Motor neuron (in vitro differentiated cells): ENCODE results near the gene GJA4. TPM values are rescaled to one million over a fixed set of nuclear protein-coding genes. Genes with fewer than 3 reads are reported as not detected.

Experiments
- ATAC-seq, 8 experiments: fragments of 200-7000 bp; cut with Tn5 transposase; replicated peaks in 6 of 8; 2 replicates each; pipeline ENCODE4 v1.8.0; 2021; ENCODE audit warnings: mild to moderate bottlenecking in 8 of 8, moderate library complexity in 8 of 8
- H3K27ac ChIP-seq, 2 donors: fragments of 250-450 bp; sonication (Bioruptor Pico); 2 replicates each; pipeline ENCODE4 v1.9.0; 2021; ENCODE audit warnings: antibody characterized with exemption in 2 of 2, mild to moderate bottlenecking in 2 of 2, moderate library complexity in 1 of 2
- H3K4me1 ChIP-seq, 2 donors: fragments of 250-450 bp; sonication (Bioruptor Pico); replicated peaks in 1 of 2; 2 replicates each; pipeline ENCODE4 v1.6.1; 2021; ENCODE audit warnings: antibody characterized with exemption in 2 of 2, mild to moderate bottlenecking in 2 of 2, moderate library complexity in 1 of 2
- H3K4me3 ChIP-seq, 5 donors: fragments of 250-450 bp; sonication (Bioruptor Pico); 2 replicates each; pipeline ENCODE4 v1.9.0; 2021; ENCODE audit warnings: antibody characterized with exemption in 5 of 5, mild to moderate bottlenecking in 5 of 5, moderate library complexity in 4 of 5
- WGBS, 10 experiments: fragments of 450-650 bp; shearing (Covaris generic); methylation state at CpG; one replicate each; pipeline ENCODE4 v1.0.0; 2022; 5-methylcytosine and 5-hydroxymethylcytosine counted together
- in situ Hi-C, 9 experiments: fragments of 400-800 bp; cut with MboI; loops; one replicate each; pipeline ENCODE4 v1.15.0; 2021; ENCODE audit warnings: low sequenced_read_pairs in 9 of 9, low pct_unique_long_range_greater_than_20kb in 2 of 9; ENCODE audit not compliant: unreplicated experiment in 9 of 9
- total RNA-seq, 8 experiments: library from RNA; unstranded; fragments of 300-600 nt; gene quantifications; 2 replicates each; pipeline versions ENCODE4 v1.2.3 to v1.2.4, GENCODE V29; 2022

GJA4 gene
- total RNA-seq, 8 experiments from 2014 or later = 0.38 to 1.2 (median 0.68) TPM

DNA sequence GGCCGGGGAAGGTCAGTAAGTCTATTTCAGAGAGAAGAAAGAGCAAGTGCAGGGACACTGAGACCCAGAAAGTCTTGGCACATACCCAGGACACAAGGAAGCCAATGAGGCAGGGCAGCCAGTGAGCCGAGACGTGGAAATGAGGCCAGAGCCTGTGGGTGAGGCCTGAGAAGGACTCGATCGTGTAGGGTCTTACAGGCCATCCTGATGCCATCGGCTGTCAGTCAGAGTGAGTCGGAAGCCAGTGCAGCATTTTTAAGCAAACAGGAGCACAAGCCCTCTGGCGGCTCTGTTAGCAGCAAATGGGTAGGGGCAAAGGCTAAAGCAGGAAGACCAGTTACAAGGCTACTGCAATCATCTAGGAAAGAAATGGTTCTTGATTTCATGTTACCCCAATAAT lies 17.8 kb upstream of the GJA4 start:
- ATAC-seq = no peak
- H3K4me3 ChIP-seq = no peak overlapping the region
- 20 to 100% (median 70%) methylated on average over 1 to 8 of the region's 8 CpGs; no CpG with 5 or more reads in 1 of the 10 experiments for WGBS, 10 experiments
- H3K4me1 ChIP-seq = no peaks in the 10 kb centered on the region
- in situ Hi-C loops = no loop called here
- H3K27ac ChIP-seq = no peak overlapping the region

DNA sequence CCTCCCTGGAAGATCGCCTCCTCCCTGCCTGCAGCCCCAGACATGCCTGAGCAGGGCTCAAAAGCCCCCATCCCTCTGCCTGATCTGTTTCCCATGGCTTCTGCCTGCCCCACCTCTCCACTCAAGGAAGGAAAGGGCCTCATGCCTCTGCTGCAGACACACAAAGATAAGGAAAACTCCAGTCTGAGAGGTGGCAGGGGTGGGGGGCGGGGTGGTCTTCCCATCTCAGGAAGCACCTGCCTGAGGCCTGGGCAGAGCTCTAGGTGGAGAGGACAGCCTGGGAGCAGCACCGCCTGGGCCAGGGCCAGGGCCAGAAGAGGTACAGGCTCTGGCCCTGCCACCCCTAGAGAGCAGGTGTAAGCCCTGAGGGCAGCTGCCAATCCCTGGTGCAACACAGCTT lies 15.9 kb upstream of the GJA4 start:
- Histone ChIP-seq H3K4me1 (no peaks in the 10 kb centered on the region), H3K27ac (no peak overlapping the region), H3K4me3 (no peak overlapping the region)
- ATAC-seq = no peak
- 40 to 100% (median 67%) methylated on average over 1 to 2 of the region's 3 CpGs; no CpG with 5 or more reads in 3 of the 10 experiments for WGBS, 10 experiments
- in situ Hi-C loops = no loop called here

DNA sequence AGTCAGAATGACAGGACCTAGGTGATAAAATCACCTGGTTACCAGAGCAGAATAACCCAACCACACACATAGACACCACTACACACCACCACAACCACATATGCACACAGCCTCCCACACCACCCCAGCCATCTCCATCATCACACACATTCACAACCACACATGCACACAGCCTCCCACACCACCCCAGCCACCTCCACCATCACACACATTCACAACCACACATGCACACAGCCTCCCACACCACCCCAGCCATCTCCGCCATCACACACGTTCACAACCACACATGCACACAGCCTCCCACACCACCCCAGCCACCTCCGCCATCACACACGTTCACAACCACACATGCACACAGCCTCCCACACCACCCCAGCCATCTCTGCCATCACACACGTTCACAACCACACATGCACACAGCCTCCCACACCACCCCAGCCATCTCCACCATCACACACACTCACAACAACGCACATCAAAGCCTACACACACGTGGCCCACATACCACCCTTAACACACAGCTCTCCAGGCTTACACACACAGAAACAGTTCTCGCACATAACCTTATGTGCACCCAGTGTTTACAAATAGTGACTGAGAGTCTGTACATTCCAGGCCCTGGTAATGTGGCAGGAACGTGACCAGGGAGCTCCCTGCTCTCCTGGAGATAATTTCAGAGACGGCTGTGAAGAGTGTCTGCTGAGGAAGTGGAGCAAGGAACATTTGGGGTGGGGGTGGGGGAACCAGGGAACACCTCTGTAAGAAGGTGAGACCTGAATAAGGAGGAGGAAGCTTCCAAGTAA lies 15.1 kb upstream of the GJA4 start:
- 33 to 100% (median 65%) methylated on average over 1 to 5 of the region's 10 CpGs; no CpG with 5 or more reads in 3 of the 10 experiments for WGBS, 10 experiments
- Histone ChIP-seq H3K4me3 (no peak overlapping the region), H3K27ac (no peak overlapping the region), H3K4me1 (no peaks in the 10 kb centered on the region)
- in situ Hi-C loops = no loop called here
- no peak for ATAC-seq

DNA sequence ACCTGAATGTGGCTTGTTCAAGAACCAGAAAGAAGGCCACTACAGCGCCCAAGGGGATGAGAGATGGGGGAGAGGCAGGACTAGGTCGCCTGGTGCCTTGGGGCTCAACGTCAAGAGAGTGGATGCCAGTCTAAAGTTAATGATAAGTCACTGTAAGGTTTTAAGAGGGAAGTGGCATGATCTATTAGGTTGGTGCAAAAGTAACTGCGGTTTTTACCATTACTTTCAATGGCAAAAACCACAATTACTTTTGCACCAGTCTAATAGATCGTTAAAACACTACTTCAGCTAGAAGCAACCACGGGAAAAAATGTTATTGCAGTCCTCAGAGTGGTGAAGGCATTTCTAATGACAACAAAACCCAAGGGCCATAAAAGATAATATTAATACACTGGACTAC lies 14.4 kb upstream of the GJA4 start:
- WGBS, 10 experiments = 48 to 100% (median 70%) methylated on average over 2 to 6 of the region's 6 CpGs
- ATAC-seq = no peak
- H3K4me1 ChIP-seq = no peaks in the 10 kb centered on the region
- no peak overlapping the region for H3K27ac ChIP-seq
- in situ Hi-C loops = no loop called here
- no peak overlapping the region for H3K4me3 ChIP-seq

DNA sequence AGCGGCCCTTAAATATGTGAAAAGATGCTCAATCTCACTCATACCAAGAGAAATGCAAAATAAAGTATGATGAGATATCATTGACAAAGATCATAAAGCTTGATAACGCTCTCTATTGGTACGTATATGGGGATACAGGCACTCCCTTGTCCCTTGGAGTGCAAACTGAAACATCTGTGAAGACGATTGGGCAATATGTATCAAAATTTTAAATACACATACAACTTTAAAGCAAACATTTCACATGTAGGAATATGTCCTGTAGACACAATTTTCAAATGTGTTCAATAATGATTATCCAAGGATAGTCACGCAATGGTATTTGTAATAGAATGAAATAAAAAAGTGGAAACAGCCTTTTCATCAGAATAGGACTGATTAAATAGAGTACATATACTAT lies 13.8 kb upstream of the GJA4 start:
- WGBS, 10 experiments = 49 to 82% (median 76%) methylated on average over 2 to 5 of the region's 5 CpGs
- Histone ChIP-seq H3K4me1 (no peaks in the 10 kb centered on the region), H3K4me3 (no peak overlapping the region), H3K27ac (no peak overlapping the region)
- in situ Hi-C loops = no loop called here
- ATAC-seq = no peak

DNA sequence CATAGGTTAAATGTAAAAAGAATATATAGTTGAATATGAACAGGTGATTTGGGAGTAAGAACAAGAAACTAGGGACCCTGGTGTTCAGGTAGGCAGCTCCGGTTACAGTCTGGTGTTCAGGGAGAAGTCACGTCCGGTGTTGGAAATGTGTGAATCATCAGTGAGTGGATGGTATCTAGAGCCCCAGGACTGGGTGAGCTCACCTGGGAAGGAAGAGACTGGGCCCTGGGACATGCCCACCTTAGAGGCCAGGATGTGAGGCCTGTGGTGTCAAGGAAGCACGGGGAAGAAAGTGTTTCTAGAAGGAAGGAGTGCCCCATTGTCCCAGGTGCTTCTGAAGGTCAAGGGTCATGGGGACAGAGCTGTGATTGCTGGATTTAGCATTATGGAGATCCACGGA lies 13.3 kb upstream of the GJA4 start:
- WGBS, 10 experiments = 38 to 100% (median 80%) methylated on average over 1 to 5 of the region's 5 CpGs; no CpG with 5 or more reads in 1 of the 10 experiments
- no peak overlapping the region for H3K4me3 ChIP-seq
- H3K4me1 ChIP-seq = no peaks in the 10 kb centered on the region
- in situ Hi-C loops = no loop called here
- H3K27ac ChIP-seq = no peak overlapping the region
- no peak for ATAC-seq

DNA sequence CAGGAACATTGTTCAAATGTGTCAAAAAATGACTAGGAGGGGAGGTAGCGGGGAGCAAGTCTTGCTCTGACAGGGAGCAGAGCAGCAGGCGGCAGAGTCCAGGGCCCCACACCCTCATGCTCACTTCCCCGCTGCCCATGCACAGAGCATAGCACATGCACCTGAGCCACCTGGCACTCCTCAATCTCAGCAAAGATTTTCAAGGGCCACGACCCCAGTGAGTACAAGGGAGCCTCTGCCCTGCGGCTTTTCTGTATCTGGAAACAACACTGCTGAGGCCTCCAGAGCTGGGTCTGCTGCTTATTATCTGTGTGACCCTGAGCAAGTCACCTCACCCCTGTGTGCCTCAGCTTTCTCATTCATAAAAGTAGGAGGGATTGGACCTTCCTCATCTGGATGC lies 12.8 kb upstream of the GJA4 start:
- in situ Hi-C loops = no loop called here
- WGBS, 10 experiments = 50 to 100% (median 74%) methylated on average over 2 to 5 of the region's 5 CpGs; no CpG with 5 or more reads in 3 of the 10 experiments
- no peak for ATAC-seq
- Histone ChIP-seq H3K4me3 (no peak overlapping the region), H3K4me1 (no peaks in the 10 kb centered on the region), H3K27ac (no peak overlapping the region)

DNA sequence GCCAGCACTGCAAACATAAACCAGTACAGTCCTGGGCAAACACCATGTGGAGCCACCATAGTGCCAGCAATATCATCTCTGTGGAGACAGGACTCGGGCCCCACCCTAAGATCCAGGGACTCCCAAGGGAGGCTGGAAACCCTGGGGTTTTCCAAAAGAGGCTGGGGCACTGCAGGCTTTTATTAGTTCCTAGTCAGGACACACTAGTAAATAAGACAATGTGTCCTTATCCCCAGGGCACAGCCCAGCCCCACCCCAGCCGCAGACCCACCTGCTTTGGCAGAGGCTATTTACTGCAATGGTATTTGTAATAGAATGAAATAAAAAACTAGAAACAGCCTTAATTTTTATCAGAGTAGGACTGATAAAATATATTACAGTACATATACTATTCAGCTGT lies 12.3 kb upstream of the GJA4 start:
- Histone ChIP-seq H3K4me1 (no peaks in the 10 kb centered on the region), H3K4me3 (no peak overlapping the region), H3K27ac (no peak overlapping the region)
- 40 to 100% (median 85%) methylated on average over 1 to 2 of the region's 2 CpGs; no CpG with 5 or more reads in 4 of the 10 experiments for WGBS, 10 experiments
- no peak for ATAC-seq
- in situ Hi-C loops = no loop called here

DNA sequence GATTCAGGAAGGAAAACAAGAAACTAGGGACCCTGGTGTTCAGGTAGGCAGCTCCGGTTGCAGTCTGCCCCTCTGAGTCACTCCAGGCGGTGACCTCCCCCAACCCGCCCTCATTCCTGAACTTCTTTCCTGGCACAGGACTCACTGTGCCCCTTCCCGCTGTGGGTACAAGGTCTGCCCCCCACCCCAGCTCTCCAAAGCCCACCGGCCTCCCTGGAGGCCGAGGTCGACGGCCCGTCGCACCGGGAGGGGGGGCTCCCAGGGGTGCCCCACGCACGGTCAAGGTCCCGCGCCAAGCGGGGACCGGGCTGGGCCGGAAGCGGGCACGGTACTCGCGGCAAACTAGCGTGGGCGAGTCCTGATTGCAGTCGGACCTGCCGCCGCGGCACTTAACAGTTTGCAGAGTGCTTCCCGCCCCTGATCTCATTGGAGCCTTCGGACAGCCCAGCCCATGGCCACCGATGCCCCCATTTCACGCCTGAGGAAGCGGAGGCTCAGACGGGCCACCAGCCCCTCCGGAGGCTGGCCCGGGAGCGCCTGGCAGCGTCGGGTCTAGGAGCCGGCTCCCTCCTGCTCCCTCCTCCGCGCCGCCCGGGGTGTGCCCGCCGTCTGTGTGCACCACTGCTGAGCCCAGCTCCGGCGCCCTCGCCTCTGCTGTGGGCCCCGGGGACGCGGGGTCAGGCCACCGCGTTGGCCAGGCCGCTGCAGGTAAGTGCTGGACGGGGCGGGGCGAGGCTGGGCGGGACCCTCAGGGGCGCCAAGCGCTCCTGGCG lies 11.5 kb upstream of the GJA4 start, which contains the start of gene GJB3:
Gene GJB3, plus strand, starts transcription at position 144 of the 773 bp plus-strand sequence. CDS start 3,549 bp downstream, outside the sequence.
- 0 to 60% (median 6%) methylated on average over 1 to 30 of the region's 62 CpGs; no CpG with 5 or more reads in 5 of the 10 experiments for WGBS, 10 experiments

DNA sequence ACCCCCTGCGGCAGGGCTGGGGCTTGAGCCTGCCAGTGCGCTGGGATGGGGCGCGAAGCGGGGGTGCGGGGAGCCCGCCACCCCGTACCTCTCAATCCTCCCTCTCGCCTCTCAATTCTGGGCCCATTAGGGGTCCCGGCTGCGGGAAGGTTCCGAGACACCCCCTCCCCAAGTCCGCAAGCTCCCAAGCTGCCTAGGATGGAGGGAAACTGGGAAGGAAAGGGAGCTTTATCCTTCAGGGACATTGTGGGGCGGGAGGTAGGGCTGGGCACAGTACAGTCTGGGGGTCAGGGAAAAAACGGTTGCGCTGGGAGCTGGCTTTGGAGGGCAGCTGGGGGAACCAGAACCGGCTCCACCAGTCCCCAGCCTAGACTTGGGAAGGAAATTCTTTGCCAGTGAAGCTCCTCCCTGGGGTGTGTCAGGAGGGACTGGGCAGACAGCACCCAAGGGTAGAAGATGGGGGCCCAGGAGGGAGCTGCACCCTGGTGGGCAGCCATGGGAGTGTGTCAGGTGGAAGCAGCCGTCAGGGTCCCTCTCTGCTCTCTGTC lies 10.9 kb upstream of the GJA4 start:
- 0 to 80% (median 20%) methylated on average over 1 to 5 of the region's 18 CpGs; no CpG with 5 or more reads in 5 of the 10 experiments for whole genome bisulfite sequencing, 10 experiments
- peaks cover 0 to 2% of the 10 kb centered on the region in 2 donors for H3K4me1 ChIP-seq
- no peak overlapping the region for H3K27ac ChIP-seq
- no peak for ATAC-seq
- H3K4me3 ChIP-seq = no peak overlapping the region
- in situ Hi-C loops = no loop called here

More for the DNA sequence above, 11.5 kb upstream of the GJA4 start, which contains the start of gene GJB3:
- Histone ChIP-seq H3K27ac (no peak within 1 kb of the TSS), H3K4me1 (no peaks in the 10 kb centered on the region), H3K4me3 (peak within 1 kb of the TSS in 1 of 5 donors; percentile 7)
- in situ Hi-C loops = no loop called here
- peak; percentile 9 to 60 (median 32) for ATAC-seq

DNA sequence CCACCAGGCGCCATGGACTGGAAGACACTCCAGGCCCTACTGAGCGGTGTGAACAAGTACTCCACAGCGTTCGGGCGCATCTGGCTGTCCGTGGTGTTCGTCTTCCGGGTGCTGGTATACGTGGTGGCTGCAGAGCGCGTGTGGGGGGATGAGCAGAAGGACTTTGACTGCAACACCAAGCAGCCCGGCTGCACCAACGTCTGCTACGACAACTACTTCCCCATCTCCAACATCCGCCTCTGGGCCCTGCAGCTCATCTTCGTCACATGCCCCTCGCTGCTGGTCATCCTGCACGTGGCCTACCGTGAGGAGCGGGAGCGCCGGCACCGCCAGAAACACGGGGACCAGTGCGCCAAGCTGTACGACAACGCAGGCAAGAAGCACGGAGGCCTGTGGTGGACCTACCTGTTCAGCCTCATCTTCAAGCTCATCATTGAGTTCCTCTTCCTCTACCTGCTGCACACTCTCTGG lies 8.0 kb upstream of the GJA4 start:
- no peak for ATAC-seq
- WGBS, 10 experiments = 60 to 100% (median 83%) methylated on average over 1 to 14 of the region's 28 CpGs; no CpG with 5 or more reads in 4 of the 10 experiments

DNA sequence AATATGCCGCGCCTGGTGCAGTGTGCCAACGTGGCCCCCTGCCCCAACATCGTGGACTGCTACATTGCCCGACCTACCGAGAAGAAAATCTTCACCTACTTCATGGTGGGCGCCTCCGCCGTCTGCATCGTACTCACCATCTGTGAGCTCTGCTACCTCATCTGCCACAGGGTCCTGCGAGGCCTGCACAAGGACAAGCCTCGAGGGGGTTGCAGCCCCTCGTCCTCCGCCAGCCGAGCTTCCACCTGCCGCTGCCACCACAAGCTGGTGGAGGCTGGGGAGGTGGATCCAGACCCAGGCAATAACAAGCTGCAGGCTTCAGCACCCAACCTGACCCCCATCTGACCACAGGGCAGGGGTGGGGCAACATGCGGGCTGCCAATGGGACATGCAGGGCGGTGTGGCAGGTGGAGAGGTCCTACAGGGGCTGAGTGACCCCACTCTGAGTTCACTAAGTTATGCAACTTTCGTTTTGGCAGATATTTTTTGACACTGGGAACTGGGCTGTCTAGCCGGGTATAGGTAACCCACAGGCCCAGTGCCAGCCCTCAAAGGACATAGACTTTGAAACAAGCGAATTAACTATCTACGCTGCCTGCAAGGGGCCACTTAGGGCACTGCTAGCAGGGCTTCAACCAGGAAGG lies 7.4 kb upstream of the GJA4 start:
- Histone ChIP-seq H3K4me1 (peaks cover 0 to 2% of the 10 kb centered on the region in 2 donors), H3K4me3 (no peak overlapping the region), H3K27ac (no peak overlapping the region)
- ATAC-seq = no peak
- WGBS, 10 experiments = 33 to 82% (median 70%) methylated on average over 2 to 14 of the region's 22 CpGs; no CpG with 5 or more reads in 4 of the 10 experiments
- in situ Hi-C loops = no loop called here

More for the DNA sequence above, 8.0 kb upstream of the GJA4 start:
- Histone ChIP-seq H3K4me1 (peaks cover 0 to 2% of the 10 kb centered on the region in 2 donors), H3K27ac (no peak overlapping the region), H3K4me3 (no peak overlapping the region)
- in situ Hi-C loops = no loop called here
